ENCODE data around the gene AFF1.

Gene AFF1

GRCh38 chr4:86893136-86893535, 41.7 kb upstream of the AFF1 start:
- TF ChIP-seq REST (IDR thresholded peaks at IDR 0.05; ENCODE audit: insufficient read depth in 1 of 2, low read depth in 2 of 2, low read length in 2 of 2): no peak

GRCh38 chr4:86894455-86894854, 40.4 kb upstream of the AFF1 start:
- TF ChIP-seq FOXP2 (optimal IDR thresholded peaks at IDR 0.05; ENCODE audit: borderline replicate concordance, extremely low read depth, extremely low read length, insufficient read depth) (no peak), SIN3A (IDR thresholded peaks at IDR 0.05; ENCODE audit: borderline replicate concordance, insufficient read depth, low read length) (no peak), TAF1 (IDR thresholded peaks at IDR 0.05; ENCODE audit: borderline replicate concordance, insufficient read depth, low read length) (no peak), REST (IDR thresholded peaks at IDR 0.05; ENCODE audit: insufficient read depth in 1 of 2, low read depth in 2 of 2, low read length in 2 of 2) (no peak), POLR2AphosphoS5 (IDR thresholded peaks at IDR 0.05; ENCODE audit: low read depth, low read length) (no peak)

GRCh38 chr4:86895692-86896488, 38.9 kb upstream of the AFF1 start:
- TF ChIP-seq SIN3A (IDR thresholded peaks at IDR 0.05; ENCODE audit: borderline replicate concordance, insufficient read depth, low read length): no peak
- TF ChIP-seq FOXP2 (optimal IDR thresholded peaks at IDR 0.05; ENCODE audit: borderline replicate concordance, extremely low read depth, extremely low read length, insufficient read depth): no peak
- TF ChIP-seq REST (IDR thresholded peaks at IDR 0.05; ENCODE audit: insufficient read depth in 1 of 2, low read depth in 2 of 2, low read length in 2 of 2): no peak
- no peak for TF ChIP-seq POLR2AphosphoS5 (IDR thresholded peaks at IDR 0.05; ENCODE audit: low read depth, low read length)
- no peak for TF ChIP-seq TAF1 (IDR thresholded peaks at IDR 0.05; ENCODE audit: borderline replicate concordance, insufficient read depth, low read length)

GRCh38 chr4:86896596-86896995, 38.2 kb upstream of the AFF1 start:
- TF ChIP-seq REST (IDR thresholded peaks at IDR 0.05; ENCODE audit: insufficient read depth in 1 of 2, low read depth in 2 of 2, low read length in 2 of 2) (no peak), SIN3A (IDR thresholded peaks at IDR 0.05; ENCODE audit: borderline replicate concordance, insufficient read depth, low read length) (no peak), POLR2AphosphoS5 (IDR thresholded peaks at IDR 0.05; ENCODE audit: low read depth, low read length) (no peak), TAF1 (IDR thresholded peaks at IDR 0.05; ENCODE audit: borderline replicate concordance, insufficient read depth, low read length) (no peak), FOXP2 (optimal IDR thresholded peaks at IDR 0.05; ENCODE audit: borderline replicate concordance, extremely low read depth, extremely low read length, insufficient read depth) (no peak)

GRCh38 chr4:86898562-86898961, 36.2 kb upstream of the AFF1 start:
- no peak for TF ChIP-seq REST (IDR thresholded peaks at IDR 0.05; ENCODE audit: insufficient read depth in 1 of 2, low read depth in 2 of 2, low read length in 2 of 2)
- no peak for TF ChIP-seq TAF1 (IDR thresholded peaks at IDR 0.05; ENCODE audit: borderline replicate concordance, insufficient read depth, low read length)
- no peak for TF ChIP-seq SIN3A (IDR thresholded peaks at IDR 0.05; ENCODE audit: borderline replicate concordance, insufficient read depth, low read length)
- no peak for TF ChIP-seq FOXP2 (optimal IDR thresholded peaks at IDR 0.05; ENCODE audit: borderline replicate concordance, extremely low read depth, extremely low read length, insufficient read depth)
- no peak for TF ChIP-seq POLR2AphosphoS5 (IDR thresholded peaks at IDR 0.05; ENCODE audit: low read depth, low read length)

All from PFSK-1 (cell line).